Left ventricle myocardium superior (tissue), 1 donor: ENCODE measurements around the gene APOBEC3B. TPM values are rescaled to one million over a fixed set of nuclear protein-coding genes. Genes with fewer than 3 reads are reported as not detected.
"Not testable (repeated sequence)": the region's sequence is repeated elsewhere in the genome, so short reads cannot be mapped to it uniquely, and the experiment has no call there.

Source experiments
- ATAC-seq: fragments of 200-7000 bp; cut with Tn5 transposase; one replicate; pipeline ENCODE4 v1.9.1; 2020; ENCODE audit warnings: mild to moderate bottlenecking, moderate library complexity
- DNase-seq: peaks from one replicate; pipeline ENCODE4 v3.0.0-alpha.2; 2020
- intact Hi-C: fragments of 100-400 bp; cut with micrococcal nuclease; formaldehyde crosslinking; loops from one replicate; pipeline ENCODE4 v1.11.0; 2022
- long read RNA-seq: library from polyadenylated mRNA; unstranded; transcript quantifications from one replicate; pipeline ENCODE4 v2.0.0, GENCODE V29; 2021
- total RNA-seq: library from RNA; stranded (reverse); fragmentation: NEBNext Ultra II Directional; extraction: Animal tissue kit (Norgen Biotek cat#: 25700); gene quantifications from one replicate; pipeline ENCODE4 v1.2.1, GENCODE V29; 2021
- donor health status: DM: no; HTN: yes; CAD: no; lungs with severe emphysema.

APOBEC3B gene
- total RNA-seq, result 0.55 TPM
- long read RNA-seq, result 0 reads

DNA sequence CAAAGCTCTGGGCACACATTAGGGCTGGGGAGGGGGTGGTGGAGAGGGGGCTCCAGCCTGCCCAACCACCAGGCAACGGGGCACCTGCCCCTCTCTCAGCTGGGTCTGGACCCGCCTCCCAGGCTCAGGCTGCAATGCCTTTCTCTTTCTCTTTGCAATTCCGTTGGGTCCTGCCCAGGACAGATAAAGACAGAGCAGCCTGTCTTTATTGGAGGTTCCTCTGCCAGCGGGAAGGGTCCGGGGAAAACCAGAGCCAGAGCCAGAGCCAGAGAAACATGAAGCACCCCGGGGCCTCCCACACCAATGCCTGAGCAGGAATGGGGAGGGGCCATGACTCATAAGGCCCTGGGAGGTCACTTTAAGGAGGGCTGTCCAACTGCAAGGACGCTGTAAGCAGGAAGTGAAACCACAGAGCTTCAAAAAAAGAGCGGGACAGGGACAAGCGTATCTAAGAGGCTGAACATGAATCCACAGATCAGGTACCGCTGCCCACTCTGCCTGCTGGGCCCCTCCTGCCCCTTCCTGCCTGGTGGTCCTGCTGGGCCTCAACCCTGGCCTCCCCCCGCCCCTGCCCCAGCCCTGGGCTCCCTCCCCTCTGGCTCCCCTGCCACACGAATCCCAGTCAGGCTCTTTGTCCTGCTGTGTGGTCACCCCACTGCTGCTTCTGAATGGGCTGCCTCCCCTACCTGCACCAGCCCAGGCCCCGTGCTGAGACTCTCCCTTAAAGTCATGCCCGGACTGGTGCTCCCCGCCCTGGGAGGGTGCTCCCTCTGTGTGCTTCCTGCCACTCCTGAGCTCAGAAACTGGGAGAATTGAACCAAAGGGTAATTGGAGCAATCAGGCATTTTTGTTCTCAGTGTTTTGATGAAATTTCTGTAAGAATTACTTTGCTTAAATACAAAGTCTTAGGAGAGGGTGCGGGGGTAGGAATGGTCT, at the start of gene APOBEC3B:
TSS of gene APOBEC3B (plus strand) at position 356 of the 936 bp plus-strand sequence. CDS start at position 463, 107 bp downstream.
- intact Hi-C loops, result no loop called here
- ATAC-seq, result peak; percentile 99

DNA sequence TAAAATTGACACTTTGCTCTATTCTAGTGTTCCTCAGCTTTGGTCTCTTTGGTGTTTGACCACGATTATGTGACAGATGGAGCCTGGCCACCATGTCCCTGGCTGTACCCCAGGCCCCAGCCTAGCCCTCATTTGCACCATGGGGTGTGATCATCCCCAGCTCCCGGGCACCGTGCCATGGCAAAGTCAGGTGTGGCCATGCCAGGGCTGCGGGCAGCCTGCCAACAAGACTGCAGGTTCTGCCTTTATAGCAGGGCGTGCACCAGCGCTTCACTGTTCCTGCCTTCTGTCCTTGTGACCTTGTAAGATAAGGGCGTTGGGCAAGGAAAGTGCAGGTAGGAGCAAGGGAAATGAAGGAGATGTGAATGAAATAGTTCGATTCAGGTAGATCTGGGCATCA, 47.1 kb upstream of the APOBEC3B start:
- intact Hi-C loops, result no loop called here
- ATAC-seq (peak; percentile 95), DNase-seq (peak; percentile 94)

More for the DNA sequence above, at the start of gene APOBEC3B:
- DNase-seq, result peak; percentile 66

DNA sequence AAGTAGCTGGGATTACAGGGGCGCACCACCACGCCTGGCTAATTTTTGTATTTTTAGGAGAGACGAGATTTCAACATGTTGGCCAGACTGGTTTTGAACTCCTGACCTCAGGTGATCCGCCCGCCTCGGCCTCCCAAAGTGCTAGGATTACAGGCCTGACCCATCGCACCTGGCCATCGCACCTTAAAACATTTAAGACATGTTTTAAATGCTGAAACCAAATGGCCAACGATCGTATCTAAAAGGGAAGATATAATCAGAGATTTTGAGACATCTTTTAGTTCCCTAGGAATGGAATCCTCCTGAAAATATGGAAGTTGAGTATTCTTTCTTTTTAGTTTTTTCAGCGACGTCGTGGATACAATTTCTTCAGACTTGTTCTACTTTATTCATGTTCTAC, 46.5 kb upstream of the APOBEC3B start:
- no peak for DNase-seq
- intact Hi-C loops, result no loop called here
- no peak for ATAC-seq

DNA sequence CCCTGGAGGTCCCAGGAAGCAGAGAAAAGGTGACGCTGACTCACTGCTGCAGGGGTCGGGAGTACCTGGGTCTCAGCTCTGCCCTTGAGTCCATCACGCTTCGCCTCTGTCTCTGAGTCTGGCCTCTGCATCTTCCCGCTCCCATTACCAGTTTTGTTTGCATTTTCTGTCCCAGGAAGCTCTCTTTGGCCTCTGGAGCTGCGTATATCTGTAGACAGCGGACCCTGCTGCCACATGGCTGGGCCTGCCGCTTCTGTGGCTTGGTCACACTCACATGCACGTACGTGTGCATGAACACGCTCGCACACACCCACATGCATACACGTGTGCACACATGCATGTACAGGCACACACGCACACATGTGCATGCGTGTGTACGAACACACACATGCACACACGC, 45.6 kb upstream of the APOBEC3B start:
- ATAC-seq, result no peak
- intact Hi-C loops, result no loop called here
- DNase-seq, result no peak

DNA sequence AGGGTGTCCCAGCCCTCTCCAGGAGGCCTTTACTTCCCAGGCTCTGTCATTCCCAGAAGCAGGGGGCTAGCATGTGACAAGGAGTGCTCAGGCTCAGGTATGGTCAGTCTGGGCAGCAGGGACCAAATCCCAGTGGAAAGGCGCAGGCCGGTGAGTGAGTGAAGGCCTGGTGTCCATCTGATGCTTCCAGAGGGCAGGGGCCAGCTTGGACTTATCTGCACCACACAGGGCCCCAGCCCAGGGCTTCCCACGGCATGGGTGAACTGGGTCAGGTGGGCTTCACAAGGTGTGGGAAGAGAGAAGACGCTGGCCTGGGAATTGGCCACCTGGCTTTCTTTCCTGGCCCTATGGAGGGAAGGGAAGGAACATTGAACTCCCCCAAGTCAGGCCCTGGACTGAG, 45.1 kb upstream of the APOBEC3B start:
- intact Hi-C loops, result no loop called here
- ATAC-seq (no peak), DNase-seq (no peak)

DNA sequence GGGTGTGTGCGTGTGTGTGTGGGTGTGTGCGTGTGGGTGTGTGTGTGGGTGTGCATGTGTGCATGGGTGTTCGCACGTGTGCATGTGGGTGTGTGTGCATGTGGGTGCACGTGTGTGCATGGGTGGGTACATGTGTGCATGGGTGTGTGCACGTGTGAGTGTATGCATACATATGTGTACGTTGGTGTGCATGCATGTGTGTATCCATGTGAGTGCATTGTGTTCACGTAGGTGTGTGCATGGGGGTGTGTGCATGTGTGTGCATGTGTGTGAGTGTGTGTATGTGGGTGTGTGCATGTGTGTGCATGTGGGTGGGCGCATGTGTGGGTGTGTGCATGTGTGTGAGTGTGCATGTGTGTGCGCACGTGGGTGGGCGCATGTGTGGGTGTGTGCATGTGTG, 44.6 kb upstream of the APOBEC3B start:
- DNase-seq, result no peak

DNA sequence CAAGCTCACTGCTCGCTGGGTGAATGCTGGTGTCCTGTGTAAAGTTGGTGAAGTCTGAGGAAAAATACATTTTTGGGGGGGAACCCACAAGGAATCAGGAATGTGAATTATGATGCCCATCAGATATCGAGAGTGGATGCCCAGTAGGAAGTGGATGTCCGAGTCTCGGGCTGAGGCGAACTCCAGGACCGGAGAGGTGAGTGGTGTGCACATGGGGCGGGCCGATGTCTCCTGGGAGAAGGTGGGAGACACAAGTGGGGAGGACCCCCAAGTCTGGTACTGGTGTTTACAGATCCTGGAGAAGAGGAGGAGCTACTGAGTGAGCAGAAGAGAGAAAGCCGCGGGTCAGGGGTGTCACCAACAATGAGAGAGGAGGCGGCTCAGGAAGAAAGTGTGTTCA, 43.9 kb upstream of the APOBEC3B start:
- no peak for DNase-seq
- ATAC-seq, result no peak
- intact Hi-C loops, result no loop called here

More for the DNA sequence above, 44.6 kb upstream of the APOBEC3B start:
- intact Hi-C loops, result no loop called here
- ATAC-seq, result no peak

DNA sequence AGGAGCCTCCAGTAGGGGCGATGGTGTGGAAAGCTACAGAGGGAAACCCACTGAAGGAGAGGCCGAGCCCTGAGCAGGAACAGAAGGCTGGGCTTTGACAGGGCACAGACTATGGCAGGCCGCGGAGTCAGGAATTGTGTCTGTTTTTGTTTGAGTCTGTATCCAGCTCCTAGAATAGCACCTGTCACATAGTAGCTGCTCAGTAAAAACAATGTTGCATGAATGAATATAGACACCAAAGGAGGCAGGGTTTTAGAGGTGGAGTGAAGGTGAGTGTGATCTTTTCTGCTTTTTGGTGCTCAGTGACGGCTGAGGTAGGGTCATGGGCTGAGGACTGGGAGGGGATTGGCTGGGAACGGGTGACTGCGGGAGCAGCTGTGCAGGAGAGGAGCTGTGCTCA, 43.2 kb upstream of the APOBEC3B start:
- intact Hi-C loops, result no loop called here
- ATAC-seq (no peak), DNase-seq (no peak)

DNA sequence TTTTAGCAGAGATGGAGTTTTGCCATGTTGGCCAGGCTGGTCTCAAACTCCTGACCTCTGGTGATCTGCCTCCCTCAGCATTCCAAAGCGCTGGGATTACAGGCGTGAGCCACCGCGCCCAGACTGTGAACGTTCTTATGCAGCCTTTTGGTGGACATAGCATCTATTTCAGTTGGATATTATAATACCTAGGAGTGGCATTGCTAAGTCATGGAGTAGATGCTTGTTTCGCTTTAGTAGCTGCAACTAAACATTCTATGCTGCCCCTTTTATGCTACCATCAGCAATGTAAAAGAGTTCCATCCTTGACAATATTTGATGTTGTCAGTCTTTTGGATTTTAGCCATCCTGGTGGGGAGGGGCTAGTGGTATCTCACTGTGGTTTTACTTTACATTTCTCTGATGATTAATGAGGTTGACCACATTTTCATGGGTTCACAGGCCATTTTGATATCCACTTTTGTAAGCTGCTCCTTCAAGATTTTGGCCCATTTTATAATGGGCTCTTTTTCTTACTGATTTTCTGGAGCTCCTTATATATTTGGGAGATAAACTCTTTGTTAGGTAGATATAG, 41.2 kb upstream of the APOBEC3B start:
- ATAC-seq (no peak), DNase-seq (no peak)
- intact Hi-C loops, result no loop called here

DNA sequence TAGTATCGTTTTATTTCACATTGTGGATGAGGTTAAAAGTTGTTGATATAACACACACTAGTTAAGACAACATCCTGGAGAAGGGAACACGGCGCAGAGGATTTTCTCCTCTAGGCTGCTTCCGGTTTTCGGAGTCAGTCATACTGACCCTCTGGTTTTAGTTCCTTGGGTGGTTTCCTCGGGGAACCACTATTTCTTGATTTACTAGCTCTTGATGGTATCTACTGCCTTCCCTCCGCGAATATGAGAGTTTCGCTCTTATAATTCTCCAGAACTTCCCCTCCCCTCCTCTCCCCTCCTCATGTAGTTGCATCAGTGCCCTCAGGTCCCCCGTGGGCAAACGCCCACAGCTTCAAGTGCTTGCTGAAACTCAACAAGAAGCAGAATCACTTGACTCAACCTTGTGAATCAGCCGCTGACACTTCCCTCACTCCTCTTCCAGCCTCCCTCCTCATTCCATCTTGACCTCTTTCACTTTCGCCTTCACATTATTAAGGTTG, 40.6 kb upstream of the APOBEC3B start:
- intact Hi-C loops, result no loop called here
- ATAC-seq (peak; percentile 33), DNase-seq (no peak)

DNA sequence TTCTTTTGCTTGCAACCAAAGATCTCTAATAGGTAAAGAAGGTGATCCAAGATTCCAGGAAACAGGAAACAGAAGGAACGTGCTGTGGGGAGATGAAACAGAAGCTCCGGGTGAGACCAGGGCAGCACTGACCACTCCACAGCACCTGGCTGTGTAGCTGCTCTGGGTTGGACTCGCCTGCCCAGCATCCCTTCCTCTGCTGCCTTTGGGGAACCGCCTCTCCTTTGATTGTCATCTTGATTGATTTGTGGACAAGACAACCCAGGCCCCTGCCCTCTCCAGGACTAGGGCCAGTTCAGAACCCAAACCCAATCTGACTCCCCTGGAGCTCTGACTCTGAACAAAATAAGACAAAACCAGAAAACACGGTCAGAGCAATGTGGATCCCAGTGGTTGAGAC, 39.4 kb upstream of the APOBEC3B start:
- intact Hi-C loops, result no loop called here
- ATAC-seq, result no peak
- peak; percentile 14 for DNase-seq

DNA sequence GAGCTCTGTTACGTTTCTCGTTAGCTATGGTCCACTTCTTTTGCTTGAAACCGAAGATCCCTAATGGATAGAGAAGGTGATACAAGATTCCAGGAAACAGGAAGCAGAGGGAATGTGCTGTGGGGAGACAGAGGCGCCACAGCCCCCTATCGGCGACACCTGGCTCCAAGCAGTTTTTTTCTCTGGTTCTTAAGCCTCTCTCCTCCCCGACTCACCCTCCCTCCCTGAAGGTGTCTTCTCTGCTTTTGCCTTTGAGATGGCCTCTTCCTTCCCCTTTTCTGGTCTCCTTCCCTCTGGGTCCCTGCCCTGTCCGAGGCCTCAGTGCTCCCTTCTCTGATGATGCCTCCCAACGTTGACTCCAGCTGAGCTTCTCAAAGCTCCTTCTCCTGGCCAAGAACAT, 38.9 kb upstream of the APOBEC3B start:
- ATAC-seq (peak; percentile 35), DNase-seq (peak; percentile 7)
- intact Hi-C loops, result no loop called here

DNA sequence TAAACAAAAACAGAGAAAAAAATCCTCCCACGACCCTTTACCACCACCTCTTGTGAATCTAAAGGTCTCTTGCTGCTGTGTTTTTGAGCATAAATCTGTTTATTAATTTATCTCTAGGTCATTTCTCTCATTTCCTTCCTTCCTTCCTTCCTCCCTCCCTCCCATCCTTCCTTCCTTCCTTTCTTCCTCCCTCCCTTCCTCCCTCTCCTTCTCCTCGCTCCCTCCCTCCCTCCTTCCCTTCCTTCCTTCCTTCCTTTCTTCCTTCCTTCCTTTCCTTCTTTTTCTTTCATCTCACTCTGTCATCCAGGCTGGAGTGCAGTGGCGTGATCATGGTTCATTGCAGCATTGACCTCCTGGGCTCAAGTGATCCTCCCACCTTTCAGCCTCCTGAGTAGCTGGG, 38.3 kb upstream of the APOBEC3B start:
- intact Hi-C loops, result no loop called here
- ATAC-seq (no peak), DNase-seq (no peak)

DNA sequence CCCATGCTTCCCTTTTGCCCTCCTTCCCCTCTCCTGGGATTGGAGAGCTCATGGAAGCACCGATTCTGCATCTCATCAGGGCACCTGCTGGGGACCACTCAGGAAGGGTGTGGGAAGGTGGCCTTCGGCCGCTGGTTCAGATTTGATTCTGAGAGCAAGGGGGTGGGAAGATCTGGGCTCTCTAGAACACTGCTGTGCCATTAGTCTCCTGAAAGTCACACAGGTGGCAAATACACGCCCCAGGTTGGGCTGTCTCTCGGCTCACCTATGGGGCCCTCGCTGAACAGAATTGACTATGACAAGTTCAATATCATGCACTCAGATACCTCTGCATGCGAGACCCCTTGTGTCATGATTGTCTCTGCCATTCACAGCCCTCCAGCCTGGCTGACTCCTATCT, 37.5 kb upstream of the APOBEC3B start:
- ATAC-seq, result no peak
- intact Hi-C loops, result no loop called here

DNA sequence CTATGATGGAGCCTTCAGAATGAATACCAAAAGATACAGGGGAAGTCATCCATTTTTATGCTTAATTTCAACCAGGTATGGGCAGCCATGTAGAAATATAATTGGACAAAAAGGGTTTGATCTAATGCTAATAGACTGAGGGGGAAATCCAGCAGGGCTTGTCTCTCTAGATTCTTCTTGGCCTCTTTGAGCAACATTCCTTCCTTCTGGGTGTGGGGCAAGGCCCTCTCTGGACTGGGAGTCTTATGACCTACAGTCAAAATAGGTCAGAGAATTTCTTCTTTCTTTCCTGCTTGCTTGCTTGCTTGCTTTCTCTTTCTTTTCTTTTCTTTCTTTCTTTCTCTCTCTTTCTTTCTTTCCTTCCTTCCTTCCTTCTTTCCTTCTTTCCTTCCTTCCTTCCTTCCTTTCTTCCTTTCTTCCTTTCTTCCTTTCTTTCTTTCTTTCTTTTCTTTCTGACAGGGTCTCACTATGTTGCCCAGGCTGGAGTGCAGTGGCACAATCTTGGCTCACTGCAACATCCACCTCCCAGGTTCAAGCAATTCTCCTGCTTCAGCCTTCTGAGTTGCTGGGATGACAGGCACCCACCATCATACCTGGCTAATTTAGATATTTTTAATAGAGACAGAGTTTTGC, 36.3 kb upstream of the APOBEC3B start:
- intact Hi-C loops, ATAC-seq, DNase-seq: not testable (repeated sequence)

More for the DNA sequence above, 37.5 kb upstream of the APOBEC3B start:
- DNase-seq, result peak; percentile 9

DNA sequence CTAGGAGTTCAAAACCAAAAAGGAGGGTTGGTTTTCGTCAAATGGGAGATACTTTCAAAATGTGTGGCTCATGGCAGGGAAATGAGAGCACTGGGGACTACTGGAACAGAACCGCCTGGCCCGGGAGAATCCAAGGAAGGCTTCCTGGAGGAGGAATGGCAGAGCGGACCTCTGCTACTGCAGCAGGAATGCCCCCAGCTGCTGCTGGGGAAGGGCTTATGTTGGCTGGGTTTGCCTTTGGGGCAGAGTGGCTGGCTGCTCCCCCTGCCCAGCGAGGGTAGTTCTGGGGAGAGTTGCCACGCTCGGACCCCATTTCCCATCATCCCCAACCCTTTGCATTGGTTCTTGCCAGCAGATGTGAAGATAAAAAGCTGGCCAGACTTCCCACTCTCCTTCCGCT, 35.4 kb upstream of the APOBEC3B start:
- intact Hi-C loops, result no loop called here
- no peak for ATAC-seq
- DNase-seq, result no peak

DNA sequence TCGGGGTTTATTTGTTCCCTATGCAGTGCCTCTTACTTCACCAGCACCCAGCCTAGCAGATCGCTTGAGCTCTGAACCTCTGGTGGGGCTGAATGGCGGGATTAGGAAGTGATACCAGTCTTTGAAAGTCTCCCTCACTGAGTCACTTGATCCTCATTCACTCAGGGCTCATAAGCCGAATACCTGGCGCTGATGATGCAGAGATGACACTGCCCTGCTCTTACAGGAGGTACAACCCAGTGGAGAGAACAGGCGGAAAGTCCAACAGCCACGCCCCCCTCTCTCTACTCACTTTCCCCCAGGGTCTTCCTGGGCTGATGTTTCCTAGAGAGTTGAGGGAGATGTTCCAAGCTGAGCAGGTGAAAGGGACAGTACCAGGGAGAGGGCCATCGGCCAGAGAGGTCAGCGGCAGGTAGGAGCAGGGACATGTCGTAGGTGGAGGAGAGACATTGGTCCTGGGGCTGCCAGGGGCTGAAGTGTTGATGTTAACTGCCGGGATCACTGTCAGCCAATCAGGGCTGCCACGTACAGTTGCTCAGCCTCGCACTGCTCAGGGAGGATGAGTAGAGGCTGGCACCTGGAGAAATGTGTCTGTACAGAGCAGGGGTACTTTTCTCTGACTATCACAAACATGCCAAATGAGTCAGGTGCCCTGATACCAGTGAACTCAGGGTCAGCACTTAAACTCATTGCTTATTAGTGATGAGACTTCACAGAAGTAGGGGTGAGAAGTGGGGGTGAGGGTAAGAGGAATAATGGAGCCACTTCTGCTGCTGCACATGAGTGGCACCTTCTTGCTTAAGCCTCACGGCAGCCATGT, 34.6 kb upstream of the APOBEC3B start:
- no peak for ATAC-seq
- intact Hi-C loops, result no loop called here
- DNase-seq, result no peak

DNA sequence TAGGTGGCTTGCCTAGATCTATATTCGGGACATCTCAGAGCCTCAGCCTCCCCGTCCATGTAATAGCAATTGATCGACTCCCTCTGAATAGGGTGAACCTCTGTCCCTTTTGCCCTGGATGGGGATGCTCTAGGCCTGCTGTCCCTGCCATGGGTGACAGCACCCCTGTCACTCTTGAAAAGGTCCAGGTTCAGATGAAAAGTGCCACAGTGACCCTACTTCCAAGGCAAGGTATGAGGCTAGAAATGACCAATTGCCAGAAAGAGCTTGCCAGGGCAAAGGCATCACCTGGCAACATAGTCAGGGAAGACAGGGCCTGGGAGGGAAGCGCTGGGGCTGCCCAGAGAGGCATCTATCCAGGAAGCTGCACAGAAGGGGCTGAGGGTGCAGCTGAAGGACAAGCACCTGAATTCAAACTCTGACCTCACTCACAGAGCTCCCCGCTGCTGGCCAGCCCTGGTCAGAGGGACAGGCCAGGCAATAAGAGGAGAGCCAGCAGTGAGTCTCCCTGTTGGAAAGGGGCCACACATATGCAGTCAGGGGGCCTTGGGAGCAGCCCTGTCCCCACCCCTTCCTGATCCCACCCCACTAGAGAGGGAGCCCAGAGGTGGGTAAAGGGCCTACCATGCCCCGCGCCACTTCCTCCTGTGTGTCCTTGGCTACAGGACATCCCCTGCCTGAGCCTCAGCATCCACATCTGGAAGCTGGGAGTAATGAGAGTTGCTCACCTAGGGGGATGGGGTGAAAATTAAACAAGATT, 33.8 kb upstream of the APOBEC3B start:
- DNase-seq (no peak), ATAC-seq (no peak)
- intact Hi-C loops, result no loop called here
